HG02588 (cell line): ENCODE measurements around the gene WDR64.
"Not testable (repeated sequence)": the region's sequence is repeated elsewhere in the genome, so short reads cannot be mapped to it uniquely, and the experiment has no call there.

Source experiments
- ATAC-seq: cut with Tn5 transposase; IDR thresholded peaks from one replicate; pipeline ENCODE4 v1.9.1; 2021; ENCODE audit warnings: mild to moderate bottlenecking, moderate library complexity; ENCODE audit not compliant: unreplicated experiment

Gene WDR64

DNA sequence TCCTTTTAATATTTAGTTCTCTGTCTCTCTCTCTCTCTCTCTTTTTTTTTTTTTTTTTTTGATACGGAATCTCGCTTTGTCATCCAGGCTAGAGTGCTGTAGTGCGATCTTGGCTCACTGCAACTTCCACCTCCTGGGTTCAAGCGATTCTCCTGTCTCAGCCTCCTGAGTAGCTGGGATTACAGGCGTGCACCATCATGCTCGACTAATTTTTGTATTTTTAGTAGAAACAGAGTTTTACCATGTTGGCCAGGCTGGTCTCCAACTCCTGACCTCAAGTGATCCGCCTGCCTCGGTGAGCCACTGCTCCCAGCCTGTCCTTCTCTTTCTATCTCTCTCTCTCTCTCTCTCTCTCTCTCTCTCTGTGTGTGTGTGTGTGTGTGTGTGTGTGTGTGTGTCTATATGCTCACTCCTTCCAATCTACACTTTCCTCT is 83.4 kb downstream of the WDR64 start:
- ATAC-seq = not testable (repeated sequence)

- no peak for ATAC-seq
Measured at GRCh38 chr1:241736387-241736786, 84.3 kb downstream of the WDR64 start.

GRCh38 chr1:241738284-241739078 is 86.4 kb downstream of the WDR64 start:
- no peak for ATAC-seq

- no peak for ATAC-seq
Measured at GRCh38 chr1:241742084-241742483, 90.0 kb downstream of the WDR64 start.

- ATAC-seq = no peak
Measured at GRCh38 chr1:241744591-241744990, 92.5 kb downstream of the WDR64 start.

- ATAC-seq = no peak
Measured at GRCh38 chr1:241747992-241748391, 95.9 kb downstream of the WDR64 start.

DNA sequence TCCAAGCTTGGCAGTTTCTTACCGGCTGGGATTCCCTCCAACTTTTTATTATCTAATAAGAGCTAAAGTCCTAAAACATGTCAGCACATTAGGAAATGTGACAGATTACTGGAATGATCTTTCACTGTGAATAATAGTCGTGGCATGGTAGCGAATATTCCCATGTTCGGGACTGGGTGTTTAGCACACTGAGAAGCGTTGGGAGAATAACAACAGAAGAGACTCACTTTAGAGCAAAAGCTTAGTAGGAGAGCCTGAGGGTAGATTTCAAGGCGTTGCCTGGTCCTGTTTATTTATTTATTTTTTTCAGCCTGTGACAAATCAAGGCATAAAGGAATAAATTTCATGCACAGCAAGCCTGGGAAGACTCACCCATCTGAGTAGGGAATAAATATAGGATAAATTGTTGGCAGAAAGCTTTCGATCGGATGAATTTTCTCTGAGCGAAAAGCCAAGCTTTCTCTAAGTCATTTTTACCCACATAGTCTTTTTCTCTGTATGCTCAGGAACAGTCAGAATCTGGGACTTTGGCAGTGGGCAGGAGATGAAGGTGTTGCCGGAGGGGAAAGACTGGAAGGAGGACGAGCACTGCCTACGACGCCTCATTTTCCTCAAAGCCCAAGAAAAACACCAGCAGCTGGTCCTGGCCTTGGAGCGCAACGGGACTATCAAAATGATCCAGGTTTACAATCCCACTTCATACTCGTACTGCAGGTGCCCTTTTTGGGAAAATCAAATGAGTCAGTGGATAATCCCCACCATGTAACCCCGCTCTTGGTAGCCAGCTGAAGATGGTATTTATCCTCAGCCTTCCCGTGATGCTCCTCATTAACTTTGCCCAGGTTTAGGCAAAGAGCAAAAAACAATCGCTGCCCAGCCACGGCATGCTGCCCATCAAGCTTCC is 97.2 kb downstream of the WDR64 start:
- ATAC-seq = no peak

DNA sequence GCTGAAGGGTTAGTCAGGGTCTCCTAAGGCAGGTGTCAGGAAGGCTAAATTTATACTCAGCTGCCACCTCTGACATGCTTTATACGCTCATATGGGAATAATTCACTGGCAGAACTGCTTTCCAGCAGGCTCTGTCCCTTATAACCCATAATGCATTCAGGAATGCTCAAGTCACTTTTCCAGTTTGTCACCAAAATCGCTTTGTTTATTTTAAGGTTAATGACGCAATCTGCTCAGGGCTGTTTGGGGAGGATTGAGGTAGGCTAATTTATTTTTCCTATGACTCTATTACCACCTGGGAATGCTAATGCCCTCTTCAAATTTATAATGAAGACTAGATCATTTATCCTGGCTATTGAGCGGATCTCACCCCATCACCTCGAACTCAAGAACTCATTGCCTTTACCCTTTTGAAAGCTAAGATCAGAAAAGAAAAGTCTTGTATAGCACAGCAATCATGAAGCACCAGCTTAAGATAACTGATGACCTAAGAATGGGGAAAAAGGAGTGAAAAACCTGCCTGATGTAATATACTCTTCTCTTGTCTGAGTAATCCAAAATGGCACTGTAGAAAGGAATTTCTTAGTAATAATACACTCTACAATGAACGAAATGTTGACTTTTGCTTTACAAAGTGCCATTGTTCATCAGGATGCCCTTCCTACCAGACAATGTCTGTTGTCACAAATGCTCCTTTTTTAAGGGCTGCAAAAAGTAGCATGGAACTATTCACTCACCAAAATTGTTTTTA is 98.0 kb downstream of the WDR64 start:
- ATAC-seq = no peak

DNA sequence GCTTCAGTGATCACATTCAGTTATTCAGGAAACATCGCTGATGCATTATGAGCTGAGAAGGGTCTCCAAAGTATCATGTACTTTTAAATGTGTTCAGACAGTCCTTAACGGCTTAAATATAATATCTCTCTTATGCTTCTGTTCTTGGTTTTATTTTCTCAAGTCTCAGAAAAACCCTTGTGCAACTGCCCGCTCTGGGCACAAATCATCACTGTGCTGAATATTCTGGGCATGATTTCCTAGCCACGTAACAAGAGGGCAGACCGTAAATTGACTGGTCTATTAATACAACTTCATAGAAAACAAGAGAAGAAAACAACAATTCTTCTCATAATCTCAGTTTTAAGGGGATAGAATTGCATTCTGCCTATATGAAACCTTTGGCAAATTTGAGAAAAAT is 99.4 kb downstream of the WDR64 start:
- no peak for ATAC-seq

- no peak for ATAC-seq
Measured at GRCh38 chr1:241762713-241763339, 110.7 kb downstream of the WDR64 start.

GRCh38 chr1:241765390-241765789 is 113.3 kb downstream of the WDR64 start:
- no peak for ATAC-seq

GRCh38 chr1:241767737-241768136 is 115.7 kb downstream of the WDR64 start:
- no peak for ATAC-seq

GRCh38 chr1:241770115-241770514 is 118.0 kb downstream of the WDR64 start:
- no peak for ATAC-seq

GRCh38 chr1:241771117-241771516 is 119.0 kb downstream of the WDR64 start:
- no peak for ATAC-seq

DNA sequence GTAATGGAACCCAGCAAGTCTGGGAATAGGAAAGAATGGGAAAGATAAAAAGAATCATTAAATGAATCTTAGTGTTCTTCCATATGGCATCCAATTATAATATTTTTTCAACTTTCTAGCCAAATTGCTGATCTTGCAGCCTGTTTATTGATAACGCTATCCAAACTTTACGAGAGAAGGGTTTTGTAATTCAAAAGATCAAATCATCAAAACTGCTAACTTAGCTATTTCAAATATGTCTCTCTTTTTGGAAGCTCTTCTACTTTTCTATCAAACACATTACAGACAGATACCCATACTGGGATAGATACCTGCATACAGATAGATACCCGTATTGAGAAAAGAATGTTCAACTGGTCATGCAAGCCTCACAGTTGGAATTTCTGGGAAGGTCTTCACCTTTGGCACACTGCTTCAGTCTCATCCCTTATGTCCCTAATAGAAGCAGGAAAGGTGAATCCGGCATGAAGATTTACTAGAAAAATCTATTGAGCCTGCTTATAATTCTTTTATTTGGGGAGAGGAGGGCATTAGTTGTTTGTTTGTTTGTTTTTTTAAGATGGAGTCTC is 120.9 kb downstream of the WDR64 start:
- ATAC-seq = no peak

- no peak for ATAC-seq
Measured at GRCh38 chr1:241773991-241774390, 121.9 kb downstream of the WDR64 start.

GRCh38 chr1:241775021-241775420 is 122.9 kb downstream of the WDR64 start:
- no peak for ATAC-seq

- no peak for ATAC-seq
Measured at GRCh38 chr1:241776911-241777310, 124.8 kb downstream of the WDR64 start.

- ATAC-seq = no peak
Measured at GRCh38 chr1:241778117-241778516, 126.0 kb downstream of the WDR64 start.

GRCh38 chr1:241779897-241780296 is 127.8 kb downstream of the WDR64 start:
- ATAC-seq = no peak
